Ishikawa (cell line): ENCODE results near the gene MRPS18B.

Source experiments
- CEBPB ChIP-seq: IDR thresholded peaks from 2 replicates; pipeline ENCODE4 v1.6.1; 2012
- CREB1 ChIP-seq: IDR thresholded peaks from 2 replicates; pipeline ENCODE4 v1.6.1; 2012; ENCODE audit warnings: low read depth
- EGR1 ChIP-seq: IDR thresholded peaks from 2 replicates; pipeline ENCODE4 v1.6.1; 2012
- EP300 ChIP-seq: IDR thresholded peaks from 2 replicates; pipeline ENCODE4 v1.6.1; 2012; ENCODE audit warnings: borderline replicate concordance
- FOXM1 ChIP-seq: IDR thresholded peaks from 2 replicates; pipeline ENCODE4 v1.6.1; 2012; ENCODE audit warnings: low read depth, borderline replicate concordance
- MAX ChIP-seq: IDR thresholded peaks from 2 replicates; pipeline ENCODE4 v1.6.1; 2012
- NFIC ChIP-seq: IDR thresholded peaks from 2 replicates; pipeline ENCODE4 v1.6.1; 2012
- RAD21 ChIP-seq: IDR thresholded peaks from 2 replicates; pipeline ENCODE4 v1.6.1; 2012; ENCODE audit warnings: low read depth
- REST ChIP-seq: IDR thresholded peaks from 2 replicates; pipeline ENCODE4 v1.6.1; 2012; ENCODE audit warnings: low read depth, mild to moderate bottlenecking
- TAF1 ChIP-seq: IDR thresholded peaks from 2 replicates; pipeline ENCODE4 v1.6.1; 2012; ENCODE audit warnings: low read depth, mild to moderate bottlenecking
- TCF12 ChIP-seq: IDR thresholded peaks from 2 replicates; pipeline ENCODE4 v1.6.1; 2012; ENCODE audit warnings: low read depth
- TEAD4 ChIP-seq: IDR thresholded peaks from 2 replicates; pipeline ENCODE4 v1.6.1; 2012
- USF1 ChIP-seq: IDR thresholded peaks from 2 replicates; pipeline ENCODE4 v1.6.1; 2012
- YY1 ChIP-seq: IDR thresholded peaks from 2 replicates; pipeline ENCODE4 v1.6.1; 2012; ENCODE audit warnings: low read depth

- TF ChIP-seq RAD21 (no peak), TEAD4 (no peak), EP300 (no peak), MAX (no peak), CREB1 (no peak), TAF1 (no peak), NFIC (no peak), REST (no peak), FOXM1 (no peak), CEBPB (no peak), YY1 (no peak), EGR1 (no peak), USF1 (no peak), TCF12 (no peak)
These were observed 38.9 kb downstream of the MRPS18B start for GRCh38 chr6:30656513-30656912.
